ENCODE data around the gene LIME1.

- no peak for TF ChIP-seq EZH2phosphoT487 (IDR thresholded peaks at IDR 0.05; ENCODE audit: borderline replicate concordance, low read length)
- no peak for TF ChIP-seq CTCF (IDR thresholded peaks at IDR 0.05; ENCODE audit: low read depth, low read length, poor library complexity, severe bottlenecking)
These were observed 6.9 kb downstream of the LIME1 start for GRCh38 chr20:63743210-63743970.
